ENCODE results near the gene ST8SIA1.

GRCh38 chr12:22173177-22173576 lies 161.3 kb downstream of the ST8SIA1 start:
- no peak for TF ChIP-seq CTCF (IDR thresholded peaks at IDR 0.05)
- no peak for TF ChIP-seq EP300 (IDR thresholded peaks at IDR 0.05)

Measured in gastroesophageal sphincter (tissue), 3 donors.